Rectal smooth muscle tissue (tissue), 1 donor: ENCODE results near the gene LRMDA.

Experiments
- H3K27ac ChIP-seq: one replicate; pipeline ENCODE4 v1.7.0; 2013; ENCODE audit warnings: low read depth, low read length, inconsistent platforms
- H3K27me3 ChIP-seq: one replicate; pipeline ENCODE4 v1.7.0; 2013; ENCODE audit warnings: low read length; ENCODE audit not compliant: control insufficient read depth, insufficient read depth
- H3K36me3 ChIP-seq: one replicate; pipeline ENCODE4 v1.7.0; 2013; ENCODE audit warnings: low read length; ENCODE audit not compliant: control insufficient read depth, insufficient read depth
- H3K4me1 ChIP-seq: one replicate; pipeline ENCODE4 v1.7.0; 2013; ENCODE audit warnings: low read length; ENCODE audit not compliant: control insufficient read depth, insufficient read depth
- H3K4me3 ChIP-seq: one replicate; pipeline ENCODE4 v1.7.0; 2013; ENCODE audit warnings: low read length
- H3K9ac ChIP-seq: one replicate; pipeline ENCODE4 v1.7.0; 2013; ENCODE audit warnings: low read length

The LRMDA gene

DNA sequence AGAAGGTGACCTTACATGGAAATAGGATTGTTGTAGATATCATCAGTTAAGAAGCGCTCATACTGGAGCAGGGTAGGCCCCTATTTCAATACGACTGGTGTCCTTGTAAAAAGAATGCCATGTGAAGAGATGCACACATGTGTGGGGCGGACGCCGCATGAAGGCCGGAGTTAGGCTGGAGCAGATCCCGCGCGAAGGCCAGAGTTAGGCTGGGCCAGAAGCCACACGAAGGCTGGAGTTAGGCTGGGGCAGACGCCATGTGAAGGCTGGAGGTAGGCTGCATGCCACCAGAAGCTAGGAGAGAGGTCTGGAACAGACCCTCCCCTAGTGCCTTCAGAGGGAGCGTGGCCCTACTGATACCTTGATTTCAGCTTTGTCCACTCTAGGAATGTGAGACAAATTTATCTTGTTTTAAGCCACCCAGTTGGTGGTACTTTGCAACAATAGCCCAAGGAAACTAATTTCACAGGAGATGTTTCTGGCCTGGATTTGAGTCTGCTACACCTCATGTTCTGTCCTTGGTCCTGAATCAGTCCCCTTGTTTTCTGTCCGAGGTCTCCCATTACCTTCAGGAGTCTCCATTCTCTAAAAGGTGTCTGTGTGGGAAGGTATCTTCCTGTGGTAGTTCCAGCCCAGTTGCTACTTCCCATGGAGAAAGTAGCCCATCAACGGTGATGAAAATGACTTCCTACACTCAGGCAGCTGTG lies 585.8 kb downstream of the LRMDA start:
- no peaks in the 10 kb centered on the region for H3K36me3 ChIP-seq
- H3K4me3 ChIP-seq = no peak overlapping the region
- no peak overlapping the region for H3K9ac ChIP-seq
- H3K4me1 ChIP-seq = no peaks in the 10 kb centered on the region
- H3K27ac ChIP-seq = no peak overlapping the region
- H3K27me3 ChIP-seq = no peaks in the 10 kb centered on the region

DNA sequence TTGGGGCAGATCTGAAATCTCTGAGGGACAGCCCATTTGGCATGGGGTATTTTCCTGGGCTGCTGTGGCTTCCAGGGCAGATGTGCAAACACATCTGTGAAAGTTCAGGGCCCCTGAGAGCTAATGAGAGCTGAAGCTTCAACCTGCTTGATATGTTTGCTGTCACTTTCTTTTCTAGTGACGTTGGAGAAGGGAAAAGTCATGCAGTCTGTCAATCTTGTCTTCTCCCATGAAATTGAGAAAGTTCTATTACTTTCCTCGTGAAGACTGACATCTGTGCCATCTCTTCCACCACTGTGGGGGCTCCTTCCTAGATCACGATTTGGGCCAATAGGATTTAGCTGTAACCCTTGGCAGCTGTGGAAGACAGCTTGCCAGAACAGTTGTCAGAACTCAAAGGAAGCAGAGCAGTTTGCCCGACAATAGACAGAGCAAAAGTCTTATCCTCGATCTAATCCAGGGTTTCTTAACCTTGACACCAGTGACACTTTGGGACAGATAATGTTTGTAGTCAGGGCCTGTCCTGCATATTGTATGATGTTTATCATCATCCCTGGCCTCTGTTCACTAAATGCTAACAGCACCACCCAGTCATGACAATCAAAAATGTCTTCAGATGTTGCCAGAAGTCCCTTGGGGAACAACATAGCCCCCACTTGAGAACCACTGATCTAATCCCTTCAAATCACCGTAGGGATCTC lies 586.5 kb downstream of the LRMDA start:
- H3K27ac ChIP-seq = no peak overlapping the region
- H3K27me3 ChIP-seq = no peaks in the 10 kb centered on the region
- H3K9ac ChIP-seq = no peak overlapping the region
- no peaks in the 10 kb centered on the region for H3K36me3 ChIP-seq
- H3K4me1 ChIP-seq = no peaks in the 10 kb centered on the region
- no peak overlapping the region for H3K4me3 ChIP-seq

DNA sequence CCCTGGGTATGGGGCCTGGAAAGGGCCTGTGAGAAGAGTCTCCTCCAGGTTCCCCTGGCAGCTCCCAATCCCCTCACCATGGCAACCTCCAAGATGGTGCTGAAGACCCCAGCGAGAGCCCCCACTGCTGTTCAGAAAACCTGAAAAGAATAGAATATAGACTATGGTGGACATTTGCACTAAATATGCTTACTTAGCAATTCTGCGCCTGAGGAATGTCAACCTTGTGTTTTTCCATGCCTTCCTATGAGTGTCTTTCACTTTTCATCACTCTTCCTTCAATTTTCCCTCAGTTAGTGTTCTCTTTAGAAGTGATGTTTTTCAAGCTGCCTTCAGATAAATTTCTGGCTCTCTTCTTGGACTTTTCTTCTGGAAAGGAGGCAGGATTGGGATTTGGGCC lies 589.2 kb downstream of the LRMDA start:
- Histone ChIP-seq H3K4me1 (no peaks in the 10 kb centered on the region), H3K27me3 (no peaks in the 10 kb centered on the region), H3K27ac (no peak overlapping the region), H3K4me3 (no peak overlapping the region), H3K36me3 (no peaks in the 10 kb centered on the region), H3K9ac (no peak overlapping the region)

DNA sequence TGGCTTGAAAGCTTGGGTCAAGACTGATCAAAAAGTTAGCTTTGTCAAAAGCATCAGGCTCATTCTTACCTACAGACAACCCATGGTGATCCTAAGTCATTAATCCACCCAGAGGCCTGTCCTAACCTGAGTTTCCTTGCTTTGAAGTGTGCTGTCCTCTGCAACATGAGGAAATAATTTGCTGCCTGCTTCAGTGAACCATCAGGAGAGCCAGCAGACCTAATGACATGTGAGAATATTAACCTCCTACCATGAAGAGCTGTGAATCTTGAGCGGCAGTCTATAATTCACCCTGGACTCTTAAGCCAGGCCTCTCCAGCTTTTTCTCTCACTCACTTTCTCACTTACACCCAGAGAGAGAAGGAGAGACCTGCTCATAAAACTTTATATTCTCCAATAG lies 590.0 kb downstream of the LRMDA start:
- no peaks in the 10 kb centered on the region for H3K36me3 ChIP-seq
- no peaks in the 10 kb centered on the region for H3K27me3 ChIP-seq
- H3K27ac ChIP-seq = no peak overlapping the region
- no peaks in the 10 kb centered on the region for H3K4me1 ChIP-seq
- H3K4me3 ChIP-seq = no peak overlapping the region
- H3K9ac ChIP-seq = no peak overlapping the region

DNA sequence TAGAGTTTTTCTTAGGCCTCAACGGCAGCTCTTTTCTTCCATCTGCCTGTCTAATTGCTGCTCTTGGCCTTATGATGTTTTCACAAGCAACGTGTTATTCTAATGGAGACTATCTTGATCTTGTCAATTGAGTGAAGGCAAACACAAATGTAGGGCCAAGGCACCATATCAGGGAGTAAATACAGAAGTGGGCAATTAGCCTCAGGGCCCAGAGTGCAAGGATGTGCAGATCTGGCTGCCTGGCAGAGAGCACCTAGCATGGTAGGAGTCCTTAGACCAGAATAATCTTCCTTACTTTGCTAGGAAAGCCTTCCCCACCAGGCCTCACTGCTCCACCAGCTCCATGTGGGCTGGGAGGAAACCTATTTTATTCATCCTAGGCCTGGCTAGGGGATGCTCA lies 590.9 kb downstream of the LRMDA start:
- no peaks in the 10 kb centered on the region for H3K4me1 ChIP-seq
- H3K36me3 ChIP-seq = no peaks in the 10 kb centered on the region
- H3K9ac ChIP-seq = no peak overlapping the region
- H3K4me3 ChIP-seq = no peak overlapping the region
- no peak overlapping the region for H3K27ac ChIP-seq
- H3K27me3 ChIP-seq = no peaks in the 10 kb centered on the region

DNA sequence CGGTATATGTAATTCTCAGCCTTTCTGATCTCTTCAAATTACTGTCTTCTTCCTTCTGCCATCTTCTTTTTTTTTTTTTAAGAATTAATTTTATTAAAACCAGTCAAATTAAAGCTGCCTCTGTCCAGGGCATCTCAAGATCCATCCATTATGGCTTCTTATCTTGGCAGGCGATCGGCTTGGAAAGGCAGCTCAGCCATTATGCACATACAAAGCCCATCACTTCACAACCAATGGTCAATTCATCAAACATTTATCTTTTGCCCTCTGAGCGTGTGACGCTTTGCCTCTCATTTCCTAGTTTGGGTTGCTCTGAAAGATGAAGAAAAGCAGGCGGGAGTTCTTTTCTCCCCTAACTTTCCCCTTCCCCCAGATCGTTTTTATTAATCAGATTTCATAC lies 591.6 kb downstream of the LRMDA start:
- Histone ChIP-seq H3K4me1 (no peaks in the 10 kb centered on the region), H3K27ac (no peak overlapping the region), H3K4me3 (no peak overlapping the region), H3K36me3 (no peaks in the 10 kb centered on the region), H3K9ac (no peak overlapping the region), H3K27me3 (no peaks in the 10 kb centered on the region)

DNA sequence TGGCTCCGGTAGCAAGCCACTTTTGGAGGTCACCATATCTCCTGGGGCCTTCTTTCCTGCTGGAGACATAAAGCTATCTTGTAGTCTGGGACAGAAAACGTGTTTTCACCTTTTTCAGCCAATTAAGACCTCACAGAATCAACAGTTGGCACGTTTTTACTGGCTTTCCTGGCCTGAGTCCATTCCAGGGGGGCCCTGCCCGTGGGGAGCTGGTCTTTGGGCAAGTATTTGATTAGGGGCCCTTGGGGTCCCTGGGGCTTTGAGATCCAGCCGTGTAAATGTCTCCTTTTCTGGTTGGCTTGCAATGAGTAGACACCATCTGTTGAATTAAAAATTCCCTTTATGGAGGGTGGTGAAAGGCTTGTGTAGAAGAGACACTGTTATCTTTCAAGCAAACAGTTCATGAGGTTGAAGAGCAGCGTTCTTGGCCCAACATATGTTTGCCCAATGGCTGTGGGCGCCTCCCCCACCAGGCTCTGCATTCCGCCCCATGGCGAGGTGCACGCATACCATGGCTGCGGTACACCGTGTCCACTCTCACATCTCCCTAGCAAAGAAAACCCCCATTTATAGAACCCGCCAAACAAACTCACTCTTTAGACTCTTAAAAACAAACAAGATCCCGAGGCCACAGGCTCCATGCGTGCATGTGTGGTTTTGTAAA lies 593.2 kb downstream of the LRMDA start:
- H3K4me1 ChIP-seq = no peaks in the 10 kb centered on the region
- no peak overlapping the region for H3K4me3 ChIP-seq
- H3K36me3 ChIP-seq = no peaks in the 10 kb centered on the region
- no peaks in the 10 kb centered on the region for H3K27me3 ChIP-seq
- H3K9ac ChIP-seq = no peak overlapping the region
- H3K27ac ChIP-seq = no peak overlapping the region

DNA sequence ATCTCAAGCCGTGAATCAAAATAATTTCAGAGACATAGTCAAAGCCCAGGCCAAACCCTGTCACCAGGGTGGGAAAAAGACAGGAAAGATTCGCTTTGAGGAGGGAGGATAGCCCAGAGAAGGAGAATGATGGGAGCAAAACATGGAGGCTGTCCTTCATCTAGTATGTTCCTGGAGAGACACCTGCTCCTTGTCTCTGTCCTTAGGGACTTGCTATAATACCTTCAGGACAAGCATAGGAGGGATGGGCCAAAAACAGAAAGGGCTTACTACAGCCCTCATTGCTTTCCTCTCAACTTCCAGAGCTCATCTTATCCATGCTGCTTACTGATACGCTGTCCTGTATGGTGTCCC lies 593.7 kb downstream of the LRMDA start:
- Histone ChIP-seq H3K36me3 (no peaks in the 10 kb centered on the region), H3K4me1 (no peaks in the 10 kb centered on the region), H3K27me3 (no peaks in the 10 kb centered on the region), H3K4me3 (no peak overlapping the region), H3K9ac (no peak overlapping the region), H3K27ac (no peak overlapping the region)

DNA sequence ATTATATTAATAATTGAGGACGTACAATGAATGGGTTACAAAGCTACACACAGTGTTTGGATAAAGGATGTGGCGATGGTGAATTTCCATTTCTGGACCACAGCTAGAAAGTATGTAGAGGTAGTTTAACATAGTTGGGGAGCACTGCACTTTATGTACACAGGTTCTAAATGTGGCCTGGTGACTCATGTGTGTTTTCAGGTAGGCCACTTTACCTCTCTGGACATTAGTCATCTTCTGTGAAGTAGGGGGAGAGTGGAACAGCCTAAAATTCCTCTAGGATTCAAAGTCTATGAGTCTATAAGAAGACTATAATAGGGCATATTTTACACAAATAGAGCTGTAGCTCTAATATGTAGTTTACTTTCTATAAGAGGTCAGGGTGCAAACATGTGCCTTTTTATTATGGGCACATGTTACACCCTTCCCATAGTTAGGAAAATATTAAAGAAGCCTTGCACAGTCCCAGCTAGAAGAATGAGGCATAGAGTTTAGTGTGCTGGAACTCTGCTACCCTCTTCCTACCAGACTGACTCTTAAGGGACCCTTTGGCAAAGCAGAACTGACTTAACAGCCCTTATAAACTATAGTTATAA lies 594.9 kb downstream of the LRMDA start:
- Histone ChIP-seq H3K27ac (no peak overlapping the region), H3K36me3 (no peaks in the 10 kb centered on the region), H3K27me3 (no peaks in the 10 kb centered on the region), H3K4me3 (no peak overlapping the region), H3K4me1 (no peaks in the 10 kb centered on the region), H3K9ac (no peak overlapping the region)

DNA sequence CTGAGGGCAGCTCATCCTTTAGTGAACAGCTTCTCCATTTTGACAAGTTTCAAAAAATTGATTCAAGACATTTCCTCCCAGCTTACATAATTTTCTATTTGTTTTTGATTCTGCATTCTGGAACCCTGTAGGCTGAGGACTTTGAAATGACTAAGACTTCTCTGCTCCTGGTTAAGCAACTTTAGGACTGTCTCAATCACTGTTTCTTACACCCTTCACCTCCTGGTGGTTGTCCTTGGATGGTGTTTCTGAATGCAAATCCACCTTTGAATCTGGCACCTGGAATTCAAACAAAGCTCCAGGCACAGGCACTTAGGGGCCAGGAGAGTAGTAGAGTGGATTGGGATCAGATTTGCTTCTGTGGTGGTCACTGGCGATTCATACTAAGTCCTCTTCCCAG lies 595.5 kb downstream of the LRMDA start:
- no peak overlapping the region for H3K4me3 ChIP-seq
- no peak overlapping the region for H3K9ac ChIP-seq
- H3K4me1 ChIP-seq = no peaks in the 10 kb centered on the region
- H3K27ac ChIP-seq = no peak overlapping the region
- no peaks in the 10 kb centered on the region for H3K36me3 ChIP-seq
- H3K27me3 ChIP-seq = no peaks in the 10 kb centered on the region

DNA sequence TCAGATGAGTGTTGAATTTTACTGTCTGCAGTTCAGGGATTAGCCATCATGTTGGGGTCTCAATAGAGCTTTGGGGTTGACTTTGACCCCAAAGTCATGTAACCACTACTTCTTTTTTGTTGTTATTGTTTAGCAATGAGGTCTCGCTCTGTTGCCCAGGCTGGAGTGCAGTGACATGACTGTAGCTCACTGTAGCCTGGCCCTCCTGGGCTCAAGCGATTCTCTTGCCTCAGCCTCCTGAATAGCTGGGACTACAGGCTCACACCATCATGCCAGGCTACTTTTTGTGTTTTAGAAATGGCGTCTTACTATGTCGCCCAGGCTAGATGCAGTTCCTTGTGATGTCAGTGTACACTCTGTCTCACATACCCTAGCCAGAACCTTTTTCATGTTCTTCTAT lies 598.4 kb downstream of the LRMDA start:
- Histone ChIP-seq H3K4me1 (no peaks in the 10 kb centered on the region), H3K9ac (no peak overlapping the region), H3K4me3 (no peak overlapping the region), H3K27ac (no peak overlapping the region), H3K27me3 (no peaks in the 10 kb centered on the region), H3K36me3 (no peaks in the 10 kb centered on the region)

DNA sequence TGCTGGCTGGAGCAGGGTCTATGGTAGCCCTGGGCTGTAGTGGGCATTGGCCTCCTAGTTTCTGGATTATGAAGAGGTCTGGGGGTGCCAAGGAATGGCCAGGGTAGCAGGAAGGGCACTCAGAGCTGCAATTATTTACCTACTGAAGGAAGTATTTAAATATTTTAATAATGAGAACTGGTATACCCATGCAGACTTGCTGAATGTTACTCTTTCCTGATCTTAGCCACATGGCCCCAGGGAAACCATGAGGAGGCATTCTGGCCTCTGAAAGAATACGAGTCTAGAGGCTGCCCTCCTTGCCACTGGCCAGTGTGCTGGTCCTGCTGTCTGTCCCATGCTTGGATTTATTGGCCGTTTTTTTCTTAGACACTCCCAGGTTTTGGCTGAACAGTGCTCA lies 599.7 kb downstream of the LRMDA start:
- no peak overlapping the region for H3K27ac ChIP-seq
- H3K4me3 ChIP-seq = no peak overlapping the region
- H3K27me3 ChIP-seq = no peaks in the 10 kb centered on the region
- H3K36me3 ChIP-seq = no peaks in the 10 kb centered on the region
- H3K9ac ChIP-seq = no peak overlapping the region
- H3K4me1 ChIP-seq = no peaks in the 10 kb centered on the region
